ENCODE measurements around the gene DNM1. TPM values are rescaled to one million over a fixed set of nuclear protein-coding genes. Genes with fewer than 3 reads are reported as not detected.

DNM1 gene
- total RNA-seq, 2 donors from 2014 or later: 2.0 to 7.7 TPM

DNA sequence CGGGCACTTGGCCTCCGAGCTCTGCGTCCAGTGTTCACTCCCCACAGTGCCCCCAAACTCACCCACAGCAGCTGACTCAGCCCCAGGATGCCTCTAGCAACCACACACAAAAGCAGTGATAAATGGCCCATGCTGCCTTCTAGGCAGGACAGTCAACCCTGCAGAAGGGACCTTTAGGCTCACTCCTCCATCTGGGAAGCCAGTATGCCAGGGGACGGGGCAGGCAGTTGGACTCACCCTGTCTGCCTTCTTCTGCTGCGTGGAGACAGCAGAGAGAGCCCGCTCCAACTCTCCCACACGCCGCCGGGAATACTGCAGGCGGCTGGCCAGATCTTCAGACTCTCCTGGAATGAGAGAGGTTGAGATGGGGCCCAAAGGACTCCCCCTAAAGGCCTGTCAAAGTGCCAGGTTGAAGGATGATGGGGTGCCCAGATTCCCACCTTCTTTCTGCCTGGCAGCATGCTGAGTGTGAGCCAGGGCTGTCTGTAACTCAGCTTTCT, 62.2 kb downstream of the DNM1 start:
- TF ChIP-seq POLR2AphosphoS5 (IDR thresholded peaks at IDR 0.05): no peak
- no peak for TF ChIP-seq CTCF (IDR thresholded peaks at IDR 0.05)
- TF ChIP-seq POLR2A (IDR thresholded peaks at IDR 0.05): no peak
- DNase-seq (ENCODE audit: low spot score): no peak
- Histone ChIP-seq H3K27me3 (replicated peaks; ENCODE audit: insufficient read depth) (no peaks in the 10 kb centered on the region), H3K36me3 (peaks cover 14 to 20% of the 10 kb centered on the region in 2 donors), H3K9me3 (no peaks in the 10 kb centered on the region), H3K27ac (no peak overlapping the region), H3K4me1 (replicated peaks) (no peaks in the 10 kb centered on the region), H3K4me3 (no peak overlapping the region)
- intact Hi-C loops (cut with DNase I): no loop called here
- WGBS: 92% methylated on average over 10 of the region's 10 CpGs

- peaks cover 7% of the 10 kb centered on the region for H3K4me1 ChIP-seq (replicated peaks)
- H3K36me3 ChIP-seq: peaks cover 11 to 17% of the 10 kb centered on the region in 2 donors
- no peaks in the 10 kb centered on the region for H3K9me3 ChIP-seq
- WGBS: 91% methylated on average over 15 of the region's 15 CpGs
- intact Hi-C loops (cut with DNase I): no loop called here
- no peak overlapping the region for H3K27ac ChIP-seq
- H3K27me3 ChIP-seq (replicated peaks; ENCODE audit: insufficient read depth): no peaks in the 10 kb centered on the region
- no peak for DNase-seq (ENCODE audit: low spot score)
- TF ChIP-seq POLR2A (IDR thresholded peaks at IDR 0.05): no peak
- TF ChIP-seq POLR2AphosphoS5 (IDR thresholded peaks at IDR 0.05): no peak
- TF ChIP-seq CTCF (IDR thresholded peaks at IDR 0.05): no peak
- H3K4me3 ChIP-seq: no peak overlapping the region
Measured at GRCh38 chr9:128266868-128267590, 63.9 kb downstream of the DNM1 start.

DNA sequence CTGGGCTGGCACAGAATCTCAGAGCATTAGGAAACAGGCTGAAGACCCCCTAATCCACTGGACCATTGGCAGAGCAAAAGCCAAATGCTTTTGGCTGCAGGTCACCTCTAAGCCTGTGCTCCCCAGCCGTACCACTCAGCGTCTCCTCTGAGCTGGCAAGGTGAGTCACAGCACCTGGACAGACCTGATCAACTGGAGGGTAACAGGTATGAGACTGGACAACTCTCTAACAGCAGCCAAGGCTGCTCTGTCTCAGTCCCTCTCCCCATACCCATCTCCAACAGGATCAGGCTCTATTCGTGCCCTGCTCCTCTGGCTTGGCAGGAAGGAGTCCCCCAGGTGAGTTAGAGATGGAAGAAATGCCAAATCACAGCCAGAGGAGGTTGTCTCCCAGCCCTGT, 67.9 kb downstream of the DNM1 start:
- TF ChIP-seq POLR2AphosphoS5 (IDR thresholded peaks at IDR 0.05): peak; percentile 25
- TF ChIP-seq CTCF (IDR thresholded peaks at IDR 0.05): no peak
- DNase-seq (ENCODE audit: low spot score): peak; percentile 38
- WGBS: 48% methylated on average over 3 of the region's 3 CpGs
- no peak overlapping the region for H3K4me3 ChIP-seq
- no peaks in the 10 kb centered on the region for H3K27me3 ChIP-seq (replicated peaks; ENCODE audit: insufficient read depth)
- H3K9me3 ChIP-seq: no peaks in the 10 kb centered on the region
- H3K36me3 ChIP-seq: peaks cover 6 to 7% of the 10 kb centered on the region in 2 donors
- intact Hi-C loops (cut with DNase I): loop anchor here (10.0 kb wide), 1 partner anchor 76 kb away; the partner anchor contains the start of gene CIZ1
- peak overlapping the region in 1 of 2 donors; percentile 43 for H3K27ac ChIP-seq
- peaks cover 12% of the 10 kb centered on the region for H3K4me1 ChIP-seq (replicated peaks)

DNA sequence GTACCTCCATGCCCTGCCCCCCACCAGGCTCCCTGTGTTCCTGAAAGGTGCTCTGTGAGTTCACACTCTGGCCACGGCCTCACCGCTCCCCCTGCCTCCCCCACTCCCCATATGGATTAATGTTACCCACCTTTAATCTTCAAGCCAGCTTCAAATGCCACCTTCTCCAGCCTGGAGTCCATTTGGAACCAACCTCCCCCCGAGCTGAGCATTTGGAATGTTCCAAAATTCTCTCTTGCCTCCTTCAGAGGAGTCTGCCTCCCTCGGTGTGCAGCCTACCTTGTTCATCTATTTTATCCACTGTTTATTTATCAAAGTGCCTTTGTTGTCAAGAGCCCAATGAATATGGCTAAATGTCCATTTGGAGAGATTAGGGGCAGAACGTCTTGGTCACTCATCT, 68.3 kb downstream of the DNM1 start:
- intact Hi-C loops (cut with DNase I): loop anchor here (10.0 kb wide), 1 partner anchor 77 kb away; the partner anchor contains the start of gene CIZ1
- H3K27me3 ChIP-seq (replicated peaks; ENCODE audit: insufficient read depth): no peaks in the 10 kb centered on the region
- H3K4me1 ChIP-seq (replicated peaks): peaks cover 12% of the 10 kb centered on the region
- H3K9me3 ChIP-seq: no peaks in the 10 kb centered on the region
- no peak for TF ChIP-seq POLR2AphosphoS5 (IDR thresholded peaks at IDR 0.05)
- TF ChIP-seq CTCF (IDR thresholded peaks at IDR 0.05): no peak
- no peak for TF ChIP-seq POLR2A (IDR thresholded peaks at IDR 0.05)
- WGBS: 55% methylated on average over 5 of the region's 5 CpGs
- no peak for DNase-seq (ENCODE audit: low spot score)
- peaks cover 6 to 7% of the 10 kb centered on the region in 2 donors for H3K36me3 ChIP-seq
- H3K4me3 ChIP-seq: no peak overlapping the region
- peak overlapping the region in 1 of 2 donors; percentile 43 for H3K27ac ChIP-seq

DNA sequence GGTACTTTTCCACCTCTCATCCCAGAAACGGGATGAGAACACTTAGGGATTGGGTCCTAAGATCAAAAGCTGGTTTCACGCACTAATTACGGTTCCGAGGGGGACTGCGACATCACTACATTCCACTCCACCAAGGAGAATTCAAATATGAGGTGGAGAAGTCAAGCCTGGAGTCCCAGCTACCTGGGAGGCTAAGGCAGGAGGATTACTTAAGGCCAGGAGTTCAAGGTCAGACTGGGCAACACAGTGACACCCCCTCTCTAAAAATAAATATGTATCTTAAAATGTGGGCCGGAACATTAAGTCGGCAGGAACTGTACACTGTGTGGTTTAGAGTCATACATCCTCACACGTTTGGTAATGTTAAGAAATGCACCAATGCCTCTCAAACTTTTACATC, 71.1 kb downstream of the DNM1 start:
- TF ChIP-seq CTCF (IDR thresholded peaks at IDR 0.05) (no peak), POLR2AphosphoS5 (IDR thresholded peaks at IDR 0.05) (no peak), POLR2A (IDR thresholded peaks at IDR 0.05) (no peak)
- Histone ChIP-seq H3K27me3 (replicated peaks; ENCODE audit: insufficient read depth) (no peaks in the 10 kb centered on the region), H3K4me1 (replicated peaks) (peaks cover 19% of the 10 kb centered on the region), H3K9me3 (no peaks in the 10 kb centered on the region), H3K36me3 (no peaks in the 10 kb centered on the region), H3K27ac (no peak overlapping the region), H3K4me3 (no peak overlapping the region)
- 66% methylated on average over 8 of the region's 8 CpGs for WGBS
- intact Hi-C loops (cut with DNase I): loop anchor here (10.0 kb wide), 1 partner anchor 79 kb away; the partner anchor contains the start of gene CIZ1
- DNase-seq (ENCODE audit: low spot score): no peak

Measured in prostate gland (tissue), 2 donors.